Activated T-helper 2 cell treated with anti-CD3 and anti-CD28 coated beads, Interferon-gamma antibody, Interleukin-2, Interleukin-4, amounts not matched to agents 10 μg/mL and 5 μg/mL and 100 μg/mL, durations not matched to agents 14 hours and 24 hours and 36 hours (primary cell): Measurements from ENCODE around the gene SUN3. TPM values are rescaled to one million over a fixed set of nuclear protein-coding genes. Genes with fewer than 3 reads are reported as not detected.
A peak's percentile ranks its signal among the peaks of the same experiment; 100 is the strongest.

Experiments used
- DNase-seq: peaks from one replicate; pipeline ENCODE4 v3.0.0; 2021; ENCODE audit warnings: low spot score
- H3K27ac Mint-ChIP-seq: one replicate; pipeline ENCODE4 v1.8.0; 2021; ENCODE audit warnings: mixed read lengths
- H3K27me3 Mint-ChIP-seq: one replicate; pipeline ENCODE4 v1.8.0; 2021; ENCODE audit warnings: low read depth, mixed read lengths
- H3K36me3 Mint-ChIP-seq: one replicate; pipeline ENCODE4 v1.8.0; 2021; ENCODE audit warnings: low read depth, mixed read lengths
- H3K4me1 Mint-ChIP-seq: one replicate; pipeline ENCODE4 v1.8.0; 2021; ENCODE audit warnings: low read depth, mixed read lengths
- H3K4me3 Mint-ChIP-seq: one replicate; pipeline ENCODE4 v1.8.0; 2021; ENCODE audit warnings: low read depth, mild to moderate bottlenecking, moderate library complexity, mixed read lengths
- H3K9me3 Mint-ChIP-seq: one replicate; pipeline ENCODE4 v1.8.0; 2021; ENCODE audit warnings: mixed read lengths
- intact Hi-C: fragments of 100-400 bp; cut with micrococcal nuclease; formaldehyde crosslinking; loops from one replicate; pipeline ENCODE4 v1.15.1; 2023
- total RNA-seq: library from RNA; stranded (reverse); gene quantifications from 2 replicates; pipeline ENCODE4 v1.2.3, GENCODE V29; 2022

Gene SUN3
- total RNA-seq, 1 donor from 2014 or later = not detected

DNA sequence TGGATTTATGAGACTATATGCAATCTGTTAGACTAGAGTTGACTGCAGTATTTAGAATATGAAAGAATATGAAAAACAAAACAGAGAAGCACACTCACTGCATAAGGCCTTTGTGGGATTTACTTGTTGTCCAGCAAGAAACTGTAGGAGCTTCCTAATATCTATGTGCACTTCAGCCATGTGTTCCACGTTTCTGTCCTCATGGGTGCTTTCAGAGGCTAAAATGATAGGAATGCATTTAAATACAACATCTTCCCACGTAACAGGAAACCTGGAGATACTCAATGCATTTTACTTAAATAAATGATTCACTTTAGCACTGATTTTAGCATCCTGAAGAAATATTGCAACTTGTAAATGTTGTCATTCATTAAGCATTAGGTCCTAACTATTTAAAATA lies 61.2 kb downstream of the SUN3 start:
- Mint-ChIP-seq H3K27ac (no peak overlapping the region), H3K4me1 (peaks cover 8% of the 10 kb centered on the region), H3K9me3 (no peaks in the 10 kb centered on the region), H3K36me3 (peaks cover 87% of the 10 kb centered on the region), H3K27me3 (no peaks in the 10 kb centered on the region), H3K4me3 (no peak overlapping the region)
- DNase-seq = no peak
- intact Hi-C loops = no loop called here

DNA sequence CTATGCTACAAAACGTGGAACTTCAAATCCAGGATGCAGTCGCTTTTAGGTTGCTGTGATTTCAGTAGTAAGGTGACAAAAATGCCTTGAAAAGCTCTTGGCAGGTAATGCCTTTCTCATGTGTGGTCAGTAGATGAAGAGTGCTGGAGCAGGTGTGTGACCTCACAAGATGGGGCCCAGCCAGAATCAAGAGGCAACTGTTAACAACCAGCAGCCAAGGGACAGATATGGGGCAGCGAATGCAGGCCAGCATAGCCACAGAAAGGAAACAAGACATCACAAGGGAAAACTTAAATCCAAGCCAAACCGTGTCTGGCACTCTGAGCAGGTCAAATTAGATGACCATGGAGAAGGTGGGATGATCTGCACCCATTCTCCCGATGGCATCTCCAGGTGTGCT lies 61.8 kb downstream of the SUN3 start:
- intact Hi-C loops = no loop called here
- no peak overlapping the region for H3K4me3 Mint-ChIP-seq
- H3K27ac Mint-ChIP-seq = no peak overlapping the region
- H3K36me3 Mint-ChIP-seq = peaks cover 87% of the 10 kb centered on the region
- no peaks in the 10 kb centered on the region for H3K9me3 Mint-ChIP-seq
- H3K27me3 Mint-ChIP-seq = no peaks in the 10 kb centered on the region
- peaks cover 8% of the 10 kb centered on the region for H3K4me1 Mint-ChIP-seq
- DNase-seq = no peak

DNA sequence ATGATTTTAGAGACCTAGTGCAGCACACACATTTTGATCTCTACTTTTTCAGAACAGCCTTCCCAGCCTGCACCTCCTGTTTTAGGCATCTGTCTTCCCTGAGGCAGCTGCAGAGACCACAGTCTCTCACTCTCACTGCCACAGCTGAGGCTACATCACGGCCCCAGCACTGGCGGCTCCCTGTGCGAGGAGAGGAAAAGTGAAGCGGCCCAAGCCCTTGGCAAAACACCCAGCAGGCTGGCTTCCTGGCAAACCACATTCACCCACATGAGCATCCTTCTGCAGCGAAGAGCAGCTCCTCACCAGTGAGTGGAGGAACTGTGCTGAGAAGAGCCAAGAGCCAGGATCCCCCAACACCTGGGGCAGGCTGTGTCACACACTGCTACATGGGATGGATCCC lies 63.5 kb downstream of the SUN3 start:
- intact Hi-C loops = no loop called here
- Mint-ChIP-seq H3K27me3 (no peaks in the 10 kb centered on the region), H3K4me1 (peaks cover 4% of the 10 kb centered on the region), H3K36me3 (peaks cover 92% of the 10 kb centered on the region), H3K9me3 (no peaks in the 10 kb centered on the region), H3K4me3 (no peak overlapping the region), H3K27ac (no peak overlapping the region)
- no peak for DNase-seq

DNA sequence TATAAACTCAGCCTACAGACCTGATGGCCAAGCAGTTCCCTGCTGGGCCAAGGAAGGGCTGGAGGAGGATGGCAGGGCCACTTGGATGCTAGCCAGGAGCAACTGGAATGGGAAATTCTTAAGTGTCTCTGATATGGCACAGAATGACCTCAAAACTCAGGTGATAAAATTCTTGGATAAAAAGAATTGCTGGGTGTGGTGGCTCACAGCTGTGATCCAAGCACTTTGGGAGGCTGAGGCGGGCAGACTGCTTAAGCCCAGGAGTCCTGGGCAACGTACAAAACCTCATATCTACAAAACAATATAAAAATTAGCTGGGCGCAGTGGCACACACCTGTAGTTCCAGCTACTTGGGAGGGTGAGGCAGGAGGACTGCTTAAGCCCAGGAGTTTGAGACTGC lies 66.6 kb downstream of the SUN3 start:
- intact Hi-C loops = no loop called here
- H3K9me3 Mint-ChIP-seq = no peaks in the 10 kb centered on the region
- peaks cover 78% of the 10 kb centered on the region for H3K36me3 Mint-ChIP-seq

DNA sequence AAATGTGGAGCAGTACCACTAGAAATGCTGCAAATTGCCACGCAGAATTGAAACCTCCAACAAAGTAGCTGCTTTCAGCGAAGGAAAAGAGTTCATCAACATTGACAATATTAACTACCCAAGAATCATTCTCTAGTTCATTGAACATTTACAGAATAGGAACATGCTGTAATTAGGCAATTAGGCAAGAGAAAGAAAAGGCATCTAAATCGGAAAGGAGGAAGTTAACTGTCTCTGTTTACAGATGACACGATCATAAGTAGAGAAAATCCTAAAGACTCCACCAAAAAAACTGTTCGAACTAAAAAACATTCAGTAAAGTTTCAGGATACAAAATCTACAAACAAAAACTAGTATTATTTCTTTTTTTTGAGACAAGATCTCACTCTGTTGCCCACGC lies 71.8 kb downstream of the SUN3 start:
- H3K4me3 Mint-ChIP-seq = no peak overlapping the region
- peaks cover 60% of the 10 kb centered on the region for H3K36me3 Mint-ChIP-seq
- intact Hi-C loops = no loop called here
- H3K9me3 Mint-ChIP-seq = no peaks in the 10 kb centered on the region
- H3K27ac Mint-ChIP-seq = no peak overlapping the region
- peaks cover 24% of the 10 kb centered on the region for H3K4me1 Mint-ChIP-seq
- DNase-seq = no peak
- H3K27me3 Mint-ChIP-seq = no peaks in the 10 kb centered on the region

More for the DNA sequence above, 66.6 kb downstream of the SUN3 start:
- no peak for DNase-seq
- H3K4me1 Mint-ChIP-seq = no peaks in the 10 kb centered on the region
- no peaks in the 10 kb centered on the region for H3K27me3 Mint-ChIP-seq
- H3K27ac Mint-ChIP-seq = no peak overlapping the region
- no peak overlapping the region for H3K4me3 Mint-ChIP-seq

DNA sequence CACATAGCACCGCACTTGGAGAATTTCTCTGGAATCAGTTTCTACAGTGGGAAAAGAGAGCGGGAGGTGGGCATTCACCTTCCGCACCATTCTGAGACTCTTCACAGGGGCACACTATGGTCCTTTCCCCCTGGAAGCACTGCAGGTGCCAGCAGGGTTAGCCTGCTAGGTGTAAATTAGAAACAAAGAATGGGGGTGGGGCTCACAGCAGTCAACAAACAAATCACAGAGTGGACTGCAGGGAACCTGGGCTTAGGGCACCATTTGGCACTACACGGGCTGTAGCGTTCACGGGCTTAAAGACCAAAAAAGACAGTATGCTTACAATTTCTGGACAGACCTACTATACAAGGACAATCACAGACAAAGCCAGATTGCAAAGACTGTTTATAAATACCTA lies 72.7 kb downstream of the SUN3 start:
- Mint-ChIP-seq H3K4me3 (no peak overlapping the region), H3K9me3 (no peaks in the 10 kb centered on the region), H3K27me3 (no peaks in the 10 kb centered on the region), H3K36me3 (peaks cover 52% of the 10 kb centered on the region), H3K27ac (no peak overlapping the region), H3K4me1 (peaks cover 33% of the 10 kb centered on the region)
- no peak for DNase-seq
- intact Hi-C loops = no loop called here

DNA sequence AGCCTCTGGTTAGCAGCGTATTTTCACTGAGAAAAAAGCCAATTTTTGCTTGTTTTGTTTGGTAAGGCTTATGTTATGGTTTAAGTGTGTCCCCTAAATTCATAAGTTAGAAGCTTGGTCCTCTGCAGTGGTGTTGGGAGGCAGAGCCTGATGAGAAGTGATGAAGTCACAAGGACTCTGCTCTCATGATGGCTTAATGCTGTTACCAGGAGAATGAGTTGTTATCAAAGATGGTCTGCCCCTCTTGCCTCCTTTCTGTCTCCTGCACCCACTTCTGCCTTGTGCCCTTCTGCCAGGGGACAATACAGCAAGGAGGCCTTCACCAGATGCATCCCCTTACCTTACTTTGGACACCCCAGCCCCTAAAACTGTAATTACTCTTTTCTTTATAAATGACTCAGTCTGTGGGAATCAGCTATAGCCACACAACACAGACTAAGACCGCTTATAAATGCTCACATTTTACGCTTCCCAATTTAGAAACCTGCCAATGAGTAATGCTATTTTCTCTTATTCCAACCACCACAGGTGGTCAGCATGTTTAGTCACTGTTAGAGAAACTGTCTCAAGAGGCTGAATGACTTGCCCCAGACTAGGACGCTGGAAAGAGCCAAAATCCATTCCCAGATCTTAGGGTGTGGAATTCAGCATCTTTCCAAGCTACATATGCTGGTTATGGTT lies 74.5 kb downstream of the SUN3 start:
- H3K4me1 Mint-ChIP-seq = peaks cover 36% of the 10 kb centered on the region
- peak overlapping the region; percentile 77 for H3K27ac Mint-ChIP-seq
- no peaks in the 10 kb centered on the region for H3K9me3 Mint-ChIP-seq
- no peaks in the 10 kb centered on the region for H3K27me3 Mint-ChIP-seq
- intact Hi-C loops = no loop called here
- H3K36me3 Mint-ChIP-seq = peaks cover 45% of the 10 kb centered on the region
- no peak for DNase-seq
- H3K4me3 Mint-ChIP-seq = no peak overlapping the region

DNA sequence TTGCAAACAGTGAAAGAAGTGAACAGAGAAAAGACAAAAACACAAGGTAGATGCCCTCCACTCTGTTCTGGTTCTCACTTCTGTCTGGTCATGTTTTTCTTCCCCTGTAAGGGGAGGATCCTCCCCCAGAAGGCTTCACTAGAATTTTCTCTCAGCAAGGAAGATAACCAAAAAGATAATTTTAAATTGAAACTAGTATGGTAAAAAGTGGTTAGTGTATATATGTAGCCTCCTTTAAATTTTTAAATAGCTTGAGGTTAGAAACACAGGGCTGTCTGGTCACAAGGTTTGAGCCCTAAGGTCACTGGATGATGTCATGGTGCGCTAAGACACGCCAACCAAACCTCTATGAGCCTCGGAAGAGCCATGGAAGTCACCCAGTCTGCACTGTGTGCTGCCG lies 75.1 kb downstream of the SUN3 start:
- H3K27me3 Mint-ChIP-seq = no peaks in the 10 kb centered on the region
- H3K9me3 Mint-ChIP-seq = no peaks in the 10 kb centered on the region
- H3K27ac Mint-ChIP-seq = peak overlapping the region; percentile 77
- peaks cover 36% of the 10 kb centered on the region for H3K4me1 Mint-ChIP-seq
- H3K36me3 Mint-ChIP-seq = peaks cover 45% of the 10 kb centered on the region
- no peak overlapping the region for H3K4me3 Mint-ChIP-seq
- intact Hi-C loops = no loop called here
- no peak for DNase-seq

DNA sequence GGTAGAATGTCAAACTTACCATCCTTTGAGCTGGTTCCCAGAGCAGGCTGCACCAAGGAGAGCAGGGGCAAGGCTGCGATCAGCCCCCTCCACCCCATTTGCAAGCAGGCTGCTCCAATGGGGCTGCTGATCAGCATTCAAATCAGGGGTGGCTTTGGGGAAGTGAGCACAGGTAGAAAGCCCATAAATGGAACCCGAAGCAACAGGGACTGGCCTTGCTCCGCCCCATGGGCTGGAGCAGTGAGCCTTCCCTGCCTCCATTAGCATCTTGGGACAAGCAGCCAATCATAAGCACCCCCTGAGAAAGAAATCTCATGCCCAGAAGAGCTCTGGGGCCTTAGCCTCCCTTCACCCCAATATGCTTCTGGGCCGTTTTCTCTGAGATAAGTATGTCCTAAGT lies 76.7 kb downstream of the SUN3 start:
- Mint-ChIP-seq H3K27me3 (no peaks in the 10 kb centered on the region), H3K36me3 (peaks cover 33% of the 10 kb centered on the region), H3K27ac (no peak overlapping the region), H3K4me3 (no peak overlapping the region), H3K4me1 (peaks cover 36% of the 10 kb centered on the region), H3K9me3 (no peaks in the 10 kb centered on the region)
- no peak for DNase-seq
- intact Hi-C loops = no loop called here

DNA sequence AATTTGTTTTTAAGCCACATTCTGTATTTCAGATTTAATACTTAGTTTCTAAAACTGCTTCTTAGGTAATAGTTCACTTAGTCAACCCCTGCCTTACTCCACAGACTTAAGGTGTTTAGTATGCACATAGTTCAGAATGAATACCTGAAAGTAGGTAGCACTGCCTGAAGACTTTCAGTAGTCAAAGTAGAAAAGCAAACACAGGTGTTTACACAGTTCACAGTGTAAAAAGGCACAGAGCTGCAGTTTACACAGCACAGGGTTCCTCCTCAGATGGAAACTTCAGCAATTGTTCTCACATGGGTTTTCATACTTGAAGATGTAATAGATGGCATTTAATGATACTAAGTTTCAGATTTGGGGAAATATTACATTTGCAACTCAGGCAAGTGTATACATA lies 77.5 kb downstream of the SUN3 start:
- intact Hi-C loops = no loop called here
- H3K27me3 Mint-ChIP-seq = no peaks in the 10 kb centered on the region

DNA sequence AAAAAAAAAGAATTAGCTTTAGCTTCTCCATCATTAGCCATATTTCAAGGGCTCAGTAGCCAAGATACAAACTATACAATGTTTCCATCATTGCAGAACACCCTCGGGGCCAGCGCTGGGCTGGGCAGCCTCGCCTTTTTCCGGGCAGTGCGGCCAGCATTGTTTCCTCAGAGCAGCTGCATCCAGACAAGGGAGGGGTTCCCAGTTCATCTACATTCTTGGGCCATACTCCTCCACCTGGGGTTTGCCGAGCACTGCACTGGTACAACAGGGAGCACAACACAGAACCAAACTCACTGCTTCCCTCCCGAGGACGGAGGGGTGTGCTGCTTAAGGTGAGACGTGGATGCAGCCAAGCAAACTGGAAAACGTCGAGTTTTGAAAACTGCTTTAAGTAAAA lies 78.2 kb downstream of the SUN3 start:
- H3K27ac Mint-ChIP-seq = no peak overlapping the region
- intact Hi-C loops = no loop called here
- H3K4me3 Mint-ChIP-seq = no peak overlapping the region

More for the DNA sequence above, 77.5 kb downstream of the SUN3 start:
- no peak for DNase-seq
- no peak overlapping the region for H3K4me3 Mint-ChIP-seq
- peaks cover 26% of the 10 kb centered on the region for H3K36me3 Mint-ChIP-seq
- no peaks in the 10 kb centered on the region for H3K9me3 Mint-ChIP-seq
- H3K4me1 Mint-ChIP-seq = peaks cover 38% of the 10 kb centered on the region
- H3K27ac Mint-ChIP-seq = no peak overlapping the region

DNA sequence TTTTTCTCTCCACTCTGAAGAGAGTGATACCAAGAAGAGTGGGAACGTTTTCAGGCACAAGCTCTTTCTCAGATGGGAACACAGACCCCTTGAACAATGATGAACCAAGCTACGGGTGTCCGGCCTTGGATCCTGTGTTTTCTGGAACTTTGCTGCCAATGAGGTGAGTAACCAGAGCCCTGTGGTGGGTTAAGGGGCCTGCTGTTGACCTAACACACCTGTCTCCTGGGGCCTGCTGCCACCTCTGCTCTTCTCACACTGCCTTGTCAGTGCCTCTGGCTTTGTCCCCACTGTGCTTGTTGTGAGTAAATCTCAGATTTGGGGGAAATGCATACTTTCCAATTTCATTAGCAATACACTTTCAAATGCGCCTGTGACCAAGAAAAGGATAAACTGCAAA lies 79.2 kb downstream of the SUN3 start:
- peaks cover 40% of the 10 kb centered on the region for H3K4me1 Mint-ChIP-seq
- peaks cover 12% of the 10 kb centered on the region for H3K36me3 Mint-ChIP-seq
- no peaks in the 10 kb centered on the region for H3K27me3 Mint-ChIP-seq
- H3K9me3 Mint-ChIP-seq = no peaks in the 10 kb centered on the region
- H3K27ac Mint-ChIP-seq = no peak overlapping the region
- no peak for DNase-seq
- H3K4me3 Mint-ChIP-seq = no peak overlapping the region
- intact Hi-C loops = loop anchor here (5.0 to 10.0 kb wide), 2 partner anchors 38 to 345 kb away; no protein-coding TSS in a partner anchor

More for the DNA sequence above, 78.2 kb downstream of the SUN3 start:
- peaks cover 21% of the 10 kb centered on the region for H3K36me3 Mint-ChIP-seq
- peaks cover 39% of the 10 kb centered on the region for H3K4me1 Mint-ChIP-seq
- H3K27me3 Mint-ChIP-seq = no peaks in the 10 kb centered on the region
- no peak for DNase-seq
- H3K9me3 Mint-ChIP-seq = no peaks in the 10 kb centered on the region

DNA sequence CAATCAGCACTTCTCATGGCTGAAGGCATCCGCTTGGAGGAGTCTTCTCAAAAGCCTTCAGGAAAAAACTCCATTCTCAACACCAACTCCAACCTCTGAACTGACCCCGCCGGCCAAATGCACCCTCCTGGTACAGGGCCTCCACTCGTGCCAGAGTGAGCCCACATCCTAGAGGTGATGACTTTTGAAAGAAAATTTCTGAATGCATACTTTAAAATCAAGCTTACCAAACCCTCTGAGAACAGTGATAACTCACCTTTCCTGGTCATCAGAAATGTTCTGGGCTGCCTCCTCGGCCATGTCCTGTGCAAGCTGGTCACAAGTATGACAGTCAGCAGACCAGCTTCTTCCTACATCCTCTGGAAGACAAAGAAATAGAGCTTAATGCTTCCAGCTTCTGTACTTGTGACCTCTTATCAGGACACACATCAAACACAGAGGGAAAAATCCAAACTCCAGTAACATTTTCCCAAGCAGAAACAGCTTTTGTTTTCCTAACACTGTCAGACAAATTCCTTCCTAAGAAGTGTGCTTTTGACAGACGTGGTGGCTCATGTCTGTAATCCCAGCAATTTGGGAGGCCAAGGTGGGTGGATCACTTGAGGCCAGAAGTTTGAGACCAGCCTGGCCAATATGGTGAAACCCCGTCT lies 80.6 kb downstream of the SUN3 start, which contains the start of gene PKD1L1:
Gene PKD1L1 (minus strand): TSS at position 326 of the 650 bp plus-strand sequence. CDS start 26 bp downstream, at position 300.
- Mint-ChIP-seq H3K36me3 (no peaks in the 10 kb centered on the region), H3K27me3 (no peaks in the 10 kb centered on the region), H3K27ac (no peak within 1 kb of the TSS), H3K4me3 (no peak within 1 kb of the TSS), H3K4me1 (peaks cover 27% of the 10 kb centered on the region), H3K9me3 (no peaks in the 10 kb centered on the region)
- no peak for DNase-seq
- intact Hi-C loops = loop anchor here (5.0 to 10.0 kb wide), 2 partner anchors 39 to 347 kb away; no protein-coding TSS in a partner anchor
